KOPT-K1 (cell line): ENCODE measurements around the gene HIVEP3.
A peak's percentile ranks its signal among the peaks of the same experiment; 100 is the strongest.
"Not testable (repeated sequence)": the region's sequence is repeated elsewhere in the genome, so short reads cannot be mapped to it uniquely, and the experiment has no call there.

Experiments
- H3K27ac ChIP-seq: fragments of 200-600 bp; sonication (generic); 2 replicates; pipeline ENCODE4 v1.5.1; 2016; ENCODE audit warnings: antibody characterized with exemption, mild to moderate bottlenecking, low read depth, low read length; ENCODE audit not compliant: poor library complexity, severe bottlenecking
- H3K36me3 ChIP-seq: fragments of 200-600 bp; sonication (generic); 2 replicates; pipeline ENCODE4 v1.5.1; 2017; ENCODE audit warnings: antibody characterized with exemption, mild to moderate bottlenecking, low read length, moderate library complexity; ENCODE audit not compliant: insufficient read depth
- H3K9me3 ChIP-seq: fragments of 200-600 bp; sonication (generic); 2 replicates; pipeline ENCODE4 v1.5.1; 2017; ENCODE audit warnings: antibody characterized with exemption, low read length, mild to moderate bottlenecking; ENCODE audit not compliant: insufficient read depth, poor library complexity, severe bottlenecking

The HIVEP3 gene

DNA sequence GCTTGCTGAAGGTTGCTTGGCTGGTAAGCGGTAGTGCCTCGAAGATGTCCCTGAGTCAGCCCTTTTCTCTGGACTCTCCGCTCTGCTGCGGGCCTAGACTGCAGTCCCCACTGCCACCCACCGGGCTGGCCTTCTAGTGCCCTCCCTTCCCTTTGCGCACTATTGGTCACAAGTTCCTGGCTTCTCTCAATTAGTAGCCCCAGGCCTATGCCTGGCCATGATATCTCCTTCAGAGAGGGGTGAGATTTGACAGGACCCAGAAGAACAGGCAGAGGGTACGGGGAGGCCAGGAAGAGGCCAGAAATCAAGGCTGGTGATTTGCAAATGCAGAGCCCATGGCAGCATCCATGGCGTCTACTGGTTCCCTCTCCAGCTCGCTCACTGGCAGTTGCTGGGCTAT is 207.7 kb downstream of the HIVEP3 start:
- H3K9me3 ChIP-seq: no peaks in the 10 kb centered on the region
- H3K27ac ChIP-seq: no peak overlapping the region
- H3K36me3 ChIP-seq: no peaks in the 10 kb centered on the region

DNA sequence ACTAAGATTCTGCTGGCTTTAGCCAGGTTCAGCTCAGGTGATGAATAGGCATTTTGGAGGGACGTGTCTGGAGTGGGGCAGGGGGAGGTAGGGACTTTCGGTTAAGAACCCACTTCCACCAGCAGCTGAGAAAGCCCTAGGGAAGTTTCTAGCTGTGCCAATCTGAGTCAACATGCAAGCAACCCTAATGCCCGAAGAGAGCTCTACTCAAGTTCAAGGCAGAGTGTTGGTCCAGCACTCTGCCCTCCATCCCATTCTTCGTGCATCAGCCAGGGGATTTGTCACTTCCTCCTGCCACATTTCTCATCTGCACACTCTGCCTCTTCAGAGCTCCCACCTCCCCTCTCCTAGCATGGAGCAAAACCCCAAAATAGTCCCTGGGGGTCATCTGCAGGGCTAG is 208.8 kb downstream of the HIVEP3 start:
- Histone ChIP-seq H3K9me3 (no peaks in the 10 kb centered on the region), H3K36me3 (no peaks in the 10 kb centered on the region), H3K27ac (no peak overlapping the region)

DNA sequence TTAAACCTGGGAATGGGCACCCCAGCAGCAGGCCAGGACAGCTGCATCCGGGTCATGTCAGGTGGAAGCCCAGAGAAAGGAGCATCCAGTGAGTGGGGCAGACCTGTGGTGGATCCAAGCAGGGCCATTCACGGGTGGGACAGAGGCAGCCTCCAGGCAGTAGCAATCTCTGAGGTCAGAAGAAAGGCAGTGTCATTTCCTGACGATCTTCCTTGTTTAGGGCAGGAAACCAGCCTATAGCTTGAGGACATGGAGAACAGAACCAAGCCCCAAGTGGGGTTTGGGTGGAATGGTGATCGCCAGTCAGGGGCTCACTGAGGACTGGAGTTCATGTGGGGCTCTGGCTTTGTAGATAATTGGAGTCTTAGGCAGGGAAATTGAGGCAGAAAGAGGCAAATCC is 209.4 kb downstream of the HIVEP3 start:
- Histone ChIP-seq H3K36me3 (no peaks in the 10 kb centered on the region), H3K9me3 (no peaks in the 10 kb centered on the region), H3K27ac (no peak overlapping the region)

DNA sequence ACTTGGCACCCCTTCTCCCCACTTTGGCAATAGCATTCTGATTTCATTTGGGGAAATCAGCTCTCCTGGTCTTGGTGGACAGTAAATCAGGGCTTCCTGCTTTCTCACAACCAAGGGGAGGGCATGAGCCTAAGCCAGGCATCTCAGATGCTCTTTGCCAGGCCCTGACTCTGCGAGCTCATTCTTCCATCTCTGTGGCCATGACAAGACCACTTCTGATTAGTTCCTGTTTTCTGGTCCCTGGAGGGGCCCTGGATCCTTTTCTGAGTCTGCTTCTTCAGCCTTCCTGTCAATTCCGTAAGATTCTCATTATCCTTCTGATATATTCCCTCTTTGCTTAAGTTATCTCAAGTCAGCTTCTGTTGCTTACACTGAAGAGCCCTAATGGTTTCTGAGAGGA is 210.4 kb downstream of the HIVEP3 start:
- Histone ChIP-seq H3K36me3 (no peaks in the 10 kb centered on the region), H3K27ac (no peak overlapping the region), H3K9me3 (no peaks in the 10 kb centered on the region)

DNA sequence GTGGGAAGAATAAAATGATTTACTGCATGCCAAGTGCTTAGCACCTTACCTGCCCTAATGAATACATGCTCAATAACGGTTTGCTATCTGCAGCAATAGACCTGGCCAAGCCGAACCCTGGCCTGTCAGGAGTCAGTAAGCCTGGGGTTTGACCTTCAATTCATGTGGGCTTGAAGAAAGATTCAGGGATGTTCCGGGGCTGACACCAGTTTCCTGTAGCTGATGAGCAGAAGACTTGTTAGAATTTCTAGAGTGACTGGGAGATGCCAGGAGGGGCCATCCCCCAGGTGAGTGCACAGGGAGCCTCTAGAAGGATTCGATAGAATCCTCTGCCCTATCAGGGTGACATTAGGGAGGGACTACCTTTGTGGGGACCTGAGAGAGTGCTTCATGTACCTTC is 210.9 kb downstream of the HIVEP3 start:
- H3K9me3 ChIP-seq: no peaks in the 10 kb centered on the region
- H3K27ac ChIP-seq: no peak overlapping the region
- no peaks in the 10 kb centered on the region for H3K36me3 ChIP-seq

DNA sequence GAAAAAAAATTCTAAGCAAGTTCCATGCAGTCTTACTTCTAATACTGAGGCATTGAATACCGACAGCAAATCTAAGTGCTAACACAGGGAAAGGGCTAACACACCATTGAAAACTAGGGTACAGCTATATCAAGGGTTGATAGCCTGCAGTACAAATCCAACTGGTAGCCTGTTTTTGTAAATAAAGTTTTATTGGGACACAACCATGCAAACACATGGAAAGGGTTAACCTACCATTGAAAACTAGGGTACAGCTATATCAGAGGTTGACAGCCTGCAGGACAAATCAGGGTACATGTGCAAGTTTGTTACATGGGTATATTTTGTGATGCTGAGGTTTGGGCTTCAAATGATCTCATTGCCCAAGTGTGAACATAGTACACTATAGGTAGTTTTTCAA is 212.9 kb downstream of the HIVEP3 start:
- H3K9me3 ChIP-seq: no peaks in the 10 kb centered on the region
- H3K27ac ChIP-seq: no peak overlapping the region
- H3K36me3 ChIP-seq: no peaks in the 10 kb centered on the region

DNA sequence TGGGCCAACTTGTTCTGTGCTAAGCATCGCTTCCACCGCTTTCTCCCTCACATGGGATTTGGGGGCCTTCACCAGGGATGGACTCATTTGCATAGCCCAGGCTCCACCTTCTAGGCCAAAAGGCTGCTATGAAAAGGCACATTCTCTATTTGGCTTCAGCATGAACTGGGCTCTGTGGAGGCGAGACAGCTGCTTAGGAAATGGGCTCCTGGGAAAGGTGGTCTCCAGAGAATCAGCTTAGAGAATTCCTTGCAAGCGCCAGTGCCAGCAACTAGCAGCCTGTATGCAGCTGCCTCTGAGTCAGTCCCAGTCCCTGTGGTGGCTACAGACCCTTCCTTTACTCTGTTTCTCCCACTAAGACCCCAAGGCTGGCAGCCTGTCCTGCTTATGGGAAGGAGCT is 214.5 kb downstream of the HIVEP3 start:
- no peaks in the 10 kb centered on the region for H3K36me3 ChIP-seq
- H3K9me3 ChIP-seq: no peaks in the 10 kb centered on the region
- H3K27ac ChIP-seq: no peak overlapping the region

DNA sequence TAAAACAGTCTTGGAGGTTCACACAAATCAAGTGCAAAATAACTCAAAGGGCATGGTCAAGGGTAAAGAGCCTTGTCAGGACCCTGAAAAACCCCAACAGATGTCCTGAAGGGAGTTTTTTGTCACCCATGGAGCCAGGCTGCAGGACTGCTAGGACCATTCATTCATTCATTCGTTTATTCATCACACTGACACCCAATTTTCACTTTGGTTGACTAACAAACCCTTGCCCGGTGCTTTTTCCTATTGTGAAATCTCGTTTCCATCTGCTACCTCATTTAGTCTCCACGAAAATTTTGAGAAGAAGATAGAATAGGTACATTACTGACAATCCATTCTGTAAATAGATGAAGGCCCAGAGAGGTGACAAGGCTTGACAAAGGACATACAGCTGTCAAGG is 216.0 kb downstream of the HIVEP3 start:
- Histone ChIP-seq H3K36me3 (no peaks in the 10 kb centered on the region), H3K9me3 (no peaks in the 10 kb centered on the region)

DNA sequence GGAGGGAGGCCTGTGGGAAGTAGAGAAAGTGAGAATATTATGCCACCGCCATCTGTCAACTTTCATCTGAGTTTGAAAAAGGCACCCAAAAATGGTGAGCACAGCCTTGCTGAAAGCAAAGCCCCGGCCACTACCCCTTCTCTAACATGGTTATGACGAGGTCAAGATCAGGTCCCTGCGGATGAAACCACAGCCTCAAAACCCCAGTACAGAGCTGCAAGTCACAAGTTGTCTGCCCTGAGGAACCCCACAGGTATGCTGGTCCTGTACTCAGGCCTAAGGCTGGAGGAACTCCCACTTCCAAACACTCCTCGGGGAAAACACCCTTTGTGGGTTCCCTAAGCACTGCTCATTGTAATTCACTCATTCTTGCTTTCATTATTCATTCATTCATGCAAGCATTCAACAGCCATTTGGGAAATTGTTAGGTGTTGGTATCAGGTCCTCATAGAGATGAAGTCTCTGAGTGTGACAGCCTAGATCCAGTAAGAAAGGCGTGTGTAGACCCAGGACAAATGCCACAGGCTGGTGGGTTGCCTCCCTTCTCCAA is 217.7 kb downstream of the HIVEP3 start:
- no peaks in the 10 kb centered on the region for H3K9me3 ChIP-seq
- H3K27ac ChIP-seq: no peak overlapping the region
- no peaks in the 10 kb centered on the region for H3K36me3 ChIP-seq

More for the DNA sequence above, 216.0 kb downstream of the HIVEP3 start:
- no peak overlapping the region for H3K27ac ChIP-seq

DNA sequence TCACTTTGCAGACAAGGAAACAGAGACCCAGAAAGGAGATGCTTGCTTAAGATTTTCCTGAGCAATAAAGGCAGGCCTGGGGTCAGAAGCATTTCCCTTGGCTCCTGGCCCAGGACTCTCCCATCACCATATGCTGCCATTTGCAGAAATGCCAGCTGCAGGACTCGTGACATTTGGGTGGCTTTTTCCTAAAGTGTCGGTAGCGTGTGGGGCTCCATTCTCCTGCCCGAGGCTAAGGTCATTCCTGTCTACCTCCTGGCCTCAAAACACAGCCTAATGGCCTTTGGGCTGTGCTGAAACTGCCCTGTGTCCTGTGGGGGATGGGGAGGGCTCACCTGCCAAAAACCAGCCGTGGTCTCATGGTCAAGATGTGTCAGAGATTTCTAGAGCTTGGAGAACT is 218.1 kb downstream of the HIVEP3 start:
- Histone ChIP-seq H3K36me3 (no peaks in the 10 kb centered on the region), H3K9me3 (no peaks in the 10 kb centered on the region), H3K27ac (peak overlapping the region; percentile 38)

DNA sequence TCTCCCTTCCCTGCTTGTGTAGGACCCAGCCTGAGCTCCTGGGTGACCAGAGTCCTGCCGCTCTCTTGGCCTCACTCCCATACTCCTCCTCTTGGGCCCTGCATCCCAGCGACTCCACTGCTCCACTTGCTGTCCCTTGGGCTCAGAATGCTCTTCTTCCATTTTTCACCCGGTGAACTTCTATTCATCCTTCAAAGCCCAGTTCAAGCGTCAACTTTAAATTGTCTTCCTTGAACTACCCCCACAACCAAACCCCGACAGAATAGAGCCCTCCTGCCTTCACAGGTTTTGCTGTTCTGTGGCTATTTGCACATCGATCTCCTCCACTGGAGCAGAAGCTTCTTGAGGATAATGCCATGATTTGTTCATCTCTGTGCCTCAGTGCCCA is 218.9 kb downstream of the HIVEP3 start:
- Histone ChIP-seq H3K36me3 (no peaks in the 10 kb centered on the region), H3K27ac (peak overlapping the region; percentile 38)

DNA sequence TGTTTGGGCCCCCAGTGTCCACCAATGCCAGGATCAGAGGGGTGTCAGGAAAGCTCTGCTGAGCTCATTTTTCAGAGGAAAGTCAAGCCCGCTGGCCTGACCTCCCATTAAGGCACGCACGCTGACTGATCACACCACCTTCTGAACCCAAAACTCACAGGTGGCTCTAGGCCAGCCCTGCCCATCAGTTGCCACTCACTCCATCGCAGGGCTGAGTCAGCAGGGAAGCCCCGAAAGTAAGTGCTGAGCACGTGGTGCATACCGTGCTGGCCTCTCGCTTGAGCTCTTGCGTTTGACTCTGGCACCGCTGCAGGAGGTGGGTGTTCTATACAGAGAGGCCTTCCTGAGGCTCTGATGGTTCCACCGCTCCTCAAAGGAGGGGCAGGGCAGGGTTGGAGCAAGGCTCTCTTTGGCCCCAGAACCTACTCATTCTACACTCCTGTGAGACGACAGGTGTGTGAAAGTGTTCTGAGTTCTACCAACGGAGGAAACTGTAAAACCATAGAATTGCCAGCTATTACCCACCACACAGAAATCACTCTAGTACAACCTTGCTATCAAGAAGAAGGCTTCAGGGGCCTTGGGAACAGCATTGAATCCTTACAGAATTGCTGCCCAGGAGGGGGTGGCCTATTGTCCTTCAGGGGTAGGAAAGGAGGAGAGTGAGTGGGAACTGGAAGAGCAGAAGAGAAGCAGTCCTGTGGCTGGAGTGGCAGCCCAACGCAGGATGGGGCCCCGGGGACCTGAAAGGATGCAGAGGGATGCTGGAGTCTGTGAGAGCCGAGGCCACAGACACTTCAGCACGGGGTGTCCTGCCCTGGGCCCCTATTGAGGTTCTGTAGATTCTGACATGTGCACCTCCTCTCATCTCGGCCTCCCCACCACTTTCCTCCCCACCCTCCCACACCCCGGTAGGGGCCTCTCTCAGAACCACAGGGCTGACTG is 219.5 kb downstream of the HIVEP3 start:
- Histone ChIP-seq H3K36me3 (no peaks in the 10 kb centered on the region; the same call in 1 of the 2 replicates), H3K9me3 (no peaks in the 10 kb centered on the region), H3K27ac (peak overlapping the region; percentile 38)

More for the DNA sequence above, 218.9 kb downstream of the HIVEP3 start:
- no peaks in the 10 kb centered on the region for H3K9me3 ChIP-seq

DNA sequence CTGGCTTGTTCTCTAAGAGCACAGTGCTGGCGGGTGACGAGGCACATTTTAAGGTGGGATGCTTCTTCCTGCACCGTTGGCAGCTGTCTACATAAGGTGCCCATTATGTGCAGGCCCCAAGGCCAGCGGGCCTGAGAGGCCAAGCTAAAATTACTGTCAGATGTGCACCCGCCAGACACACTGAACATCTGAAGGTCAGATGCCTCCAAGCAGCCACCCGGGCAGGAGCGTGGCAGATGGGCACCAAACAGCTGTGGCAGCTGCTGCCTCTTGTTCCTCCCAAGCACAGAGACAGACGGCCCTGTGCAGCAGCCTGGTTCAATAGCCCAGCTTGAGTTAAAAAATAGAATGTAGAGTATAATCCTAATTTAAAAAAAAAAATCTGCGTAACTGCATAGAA is 222.3 kb downstream of the HIVEP3 start:
- Histone ChIP-seq H3K27ac (no peak overlapping the region), H3K36me3 (no peaks in the 10 kb centered on the region; the same call in 1 of the 2 replicates), H3K9me3 (no peaks in the 10 kb centered on the region)

DNA sequence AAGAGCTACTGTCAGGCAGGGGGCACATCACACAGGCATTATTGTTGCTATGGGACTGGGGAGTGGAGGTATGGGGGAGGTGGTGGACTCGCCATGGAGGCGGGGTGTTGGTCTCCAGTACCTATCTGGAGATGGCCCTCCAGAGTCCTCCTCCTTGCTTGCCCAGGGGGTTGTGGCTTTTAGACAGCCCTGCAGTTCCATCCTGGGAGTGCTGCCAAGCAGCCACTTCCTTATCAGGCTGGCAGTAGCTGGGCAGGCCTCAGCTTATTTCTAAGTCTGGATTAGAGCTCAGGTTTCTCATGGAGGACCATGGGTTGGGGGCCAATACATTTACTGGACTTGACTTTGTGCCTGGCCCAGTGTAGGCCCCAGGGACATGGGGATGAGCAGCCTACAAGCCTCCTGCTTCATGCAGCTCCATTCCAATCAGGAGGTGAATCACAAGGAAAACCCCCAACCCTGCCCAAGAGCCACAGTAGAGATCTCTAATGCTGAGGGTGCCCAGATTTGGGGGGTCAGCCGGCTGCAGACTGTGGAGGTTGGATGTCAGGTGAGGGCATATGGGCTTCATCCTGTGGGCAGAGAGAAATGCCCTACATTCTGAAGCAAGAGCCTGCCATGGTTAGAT is 223.5 kb downstream of the HIVEP3 start:
- H3K27ac ChIP-seq: no peak overlapping the region
- no peaks in the 10 kb centered on the region; the same call in 1 of the 2 replicates for H3K36me3 ChIP-seq
- no peaks in the 10 kb centered on the region for H3K9me3 ChIP-seq

DNA sequence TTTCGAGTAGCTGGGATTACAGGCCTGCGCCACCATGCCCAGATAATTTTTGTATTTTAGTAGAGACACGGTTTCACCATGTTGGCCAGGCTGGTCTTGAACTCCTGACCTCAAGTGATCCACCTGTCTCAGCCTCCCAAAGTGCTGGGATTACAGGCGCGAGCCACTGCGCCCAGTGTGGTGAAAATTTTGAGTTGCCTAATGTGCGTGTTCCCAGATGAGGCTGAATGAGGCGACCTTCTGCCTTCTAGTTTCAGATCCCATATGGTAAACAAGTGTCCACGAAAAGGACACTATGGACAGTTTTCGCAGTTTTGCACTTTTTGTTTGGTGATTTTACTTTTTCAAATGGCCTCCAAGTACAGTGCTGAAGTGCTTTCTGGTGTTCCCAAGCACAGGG is 226.8 kb downstream of the HIVEP3 start:
- not testable (repeated sequence) for H3K27ac ChIP-seq, H3K36me3 ChIP-seq, H3K9me3 ChIP-seq
